GM19328 (cell line): Measurements from ENCODE around the gene CAMKMT.

ENCODE experiments used
- ATAC-seq: cut with Tn5 transposase; IDR thresholded peaks from one replicate; pipeline ENCODE4 v1.9.1; 2021; ENCODE audit warnings: mild to moderate bottlenecking, moderate library complexity; ENCODE audit not compliant: unreplicated experiment

The CAMKMT gene

DNA sequence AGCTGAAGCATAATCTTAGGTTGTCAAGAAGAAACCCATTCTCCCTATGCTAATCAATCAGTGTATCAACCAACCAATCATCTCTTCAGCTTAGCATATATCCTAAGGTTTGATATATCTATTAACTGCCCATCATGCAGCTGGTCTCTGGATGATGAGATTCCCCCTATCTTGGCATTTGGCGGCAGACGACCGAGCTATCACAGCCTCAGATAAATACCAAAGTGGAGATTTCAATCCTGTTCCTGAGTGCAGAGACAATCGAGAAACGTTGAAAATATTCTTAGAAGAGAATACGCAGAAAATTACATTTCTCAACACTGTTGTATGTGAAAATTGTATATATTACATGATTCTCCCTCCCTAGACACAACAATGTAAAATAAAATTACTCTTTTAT, 320.7 kb downstream of the CAMKMT start:
- no peak for ATAC-seq

DNA sequence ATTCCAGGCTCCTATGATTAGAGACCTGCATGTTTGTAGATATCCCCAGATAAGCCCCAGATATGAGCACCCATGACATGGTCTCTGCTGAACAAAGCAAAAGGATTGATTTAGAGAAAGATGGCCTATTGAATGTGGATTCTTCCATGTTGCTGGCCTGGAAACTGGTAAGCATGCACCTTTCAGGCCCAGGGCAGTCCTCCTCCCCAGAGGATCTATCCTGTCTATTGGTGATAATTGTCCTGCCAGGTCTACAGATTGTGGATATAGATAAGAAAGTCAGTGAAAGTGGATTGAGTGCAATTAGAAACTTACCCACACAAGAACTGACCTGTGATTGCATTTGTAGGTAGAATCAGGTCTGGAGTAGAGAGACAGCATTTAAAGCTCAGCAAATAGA, 322.8 kb downstream of the CAMKMT start:
- no peak for ATAC-seq

DNA sequence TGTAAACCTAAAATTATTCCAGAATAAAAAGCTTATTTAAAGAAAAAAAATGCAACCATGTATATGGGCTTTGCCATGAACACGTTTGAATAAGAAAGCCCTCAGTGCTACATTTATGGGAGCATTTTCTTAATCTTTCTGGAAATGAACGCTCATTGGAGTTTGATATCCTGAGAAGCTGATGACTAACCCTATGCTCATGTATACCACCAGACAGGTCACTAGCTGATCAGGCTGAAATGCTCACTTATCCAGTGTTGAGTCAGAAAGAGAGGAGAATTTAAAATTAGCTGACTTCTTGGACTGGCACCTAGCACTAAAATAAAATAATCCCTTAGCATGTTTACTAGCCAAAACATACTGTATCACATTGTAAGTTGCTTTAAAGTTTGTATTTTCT, 324.8 kb downstream of the CAMKMT start:
- ATAC-seq, result no peak

DNA sequence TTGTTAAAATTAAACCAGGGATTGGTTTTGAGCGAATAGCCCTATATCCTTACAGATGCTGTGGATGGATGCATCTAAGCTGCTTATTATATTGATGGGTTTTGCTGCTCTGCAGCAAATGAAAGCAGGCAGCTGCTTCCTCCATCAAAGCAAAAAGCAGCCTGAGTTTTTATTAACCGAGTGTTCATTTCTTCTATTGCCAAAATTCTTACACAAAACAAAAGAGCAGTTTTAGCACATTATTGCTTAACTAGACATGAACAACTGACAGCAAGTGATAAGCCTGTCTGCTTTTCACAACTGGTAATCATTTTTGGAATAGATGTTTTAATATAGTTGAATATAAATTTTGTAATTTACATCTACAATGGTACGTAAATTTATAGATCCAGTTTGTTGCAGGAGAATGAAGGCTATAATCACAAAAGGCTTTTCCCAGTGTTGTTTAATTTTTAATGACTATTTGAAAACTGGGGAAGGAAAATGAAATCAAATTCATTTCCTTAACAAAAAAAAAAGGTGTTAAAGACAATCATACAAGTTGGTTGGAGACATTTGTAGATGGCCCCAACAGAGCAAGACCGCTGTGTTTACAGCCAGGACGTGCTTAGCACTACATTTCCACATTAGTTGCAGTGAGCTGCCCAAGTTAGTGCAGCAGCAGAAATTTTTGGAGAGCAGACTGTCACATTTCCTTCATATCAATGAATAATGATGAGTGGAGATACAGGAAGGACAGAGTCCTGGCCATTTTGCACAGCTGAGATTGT, 326.1 kb downstream of the CAMKMT start:
- no peak for ATAC-seq

DNA sequence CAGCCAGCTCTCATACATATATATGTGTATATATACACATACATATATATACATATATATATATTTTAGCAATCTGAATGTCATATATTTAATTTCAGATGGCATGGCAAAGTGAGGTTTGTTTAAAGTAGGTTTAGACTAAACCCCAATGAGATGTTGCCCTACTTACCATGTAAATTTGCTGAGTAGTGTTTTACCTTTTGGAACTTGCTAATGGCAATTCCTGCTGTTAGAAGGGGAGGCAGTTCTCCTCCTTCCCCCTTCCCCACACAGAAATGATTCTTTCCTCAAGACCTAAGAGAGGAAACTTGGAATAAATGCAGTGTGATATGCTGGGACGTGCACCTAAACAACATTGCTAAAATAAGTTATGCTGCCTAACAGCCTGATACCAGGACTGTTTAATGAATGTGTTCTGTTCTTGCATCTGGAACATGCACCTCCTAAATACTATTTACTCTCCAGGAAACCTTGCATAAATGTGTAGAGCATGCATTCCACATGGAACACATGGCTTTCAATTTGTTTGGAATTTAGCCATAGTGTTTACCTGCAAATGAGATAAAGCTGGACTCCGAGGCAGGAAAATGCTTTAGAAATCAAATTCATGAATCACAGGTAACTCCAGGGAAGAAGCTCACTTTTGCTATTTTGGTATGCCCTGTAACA, 326.8 kb downstream of the CAMKMT start:
- ATAC-seq, result no peak

DNA sequence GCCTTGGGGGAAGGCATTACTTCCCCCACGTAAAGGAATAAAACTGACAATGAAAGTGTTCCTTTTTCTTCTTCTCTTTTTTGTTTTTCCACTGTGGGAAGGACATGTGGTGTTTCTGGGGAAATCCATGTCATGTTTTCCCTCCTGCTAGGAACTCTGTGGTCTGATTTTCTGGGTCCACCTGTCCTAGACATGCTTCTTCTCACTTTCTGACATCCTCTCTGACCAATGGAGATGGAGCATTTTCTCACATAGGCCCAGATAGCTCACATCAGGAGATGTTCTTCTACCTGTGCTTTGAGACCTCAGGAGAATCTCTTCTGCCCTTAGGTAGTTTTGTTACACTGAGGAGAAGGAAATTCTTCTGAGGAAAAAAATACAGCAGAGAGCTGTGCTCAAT, 327.8 kb downstream of the CAMKMT start:
- ATAC-seq, result no peak

DNA sequence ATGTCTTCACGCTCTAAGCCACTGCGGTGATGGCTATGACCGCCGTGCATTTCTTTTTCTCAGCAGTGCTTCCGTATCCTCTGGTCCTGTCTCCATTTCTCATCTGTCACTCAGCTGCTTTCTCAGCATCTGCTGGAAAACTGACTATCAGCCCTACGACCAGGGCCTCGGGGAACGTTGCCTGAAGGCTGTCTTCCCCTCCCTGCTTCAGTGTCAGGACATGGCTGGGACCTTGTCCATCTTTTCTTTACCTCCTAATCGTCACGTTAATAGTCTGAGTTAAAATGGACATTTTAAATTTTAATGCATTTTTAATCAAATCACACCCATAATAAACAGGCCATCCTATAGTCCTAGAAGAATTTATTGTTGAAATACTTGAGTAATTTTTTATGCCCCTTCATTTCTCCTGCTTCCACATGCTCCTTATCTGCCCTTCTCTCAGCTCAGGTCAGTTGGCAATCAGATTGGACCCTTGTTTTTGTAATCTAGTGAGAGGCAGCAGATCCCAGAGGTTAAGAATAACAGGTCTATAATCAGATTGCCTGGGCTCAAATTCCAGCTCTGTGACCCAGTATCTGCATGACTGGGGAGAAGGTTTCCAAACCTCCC, 329.5 kb downstream of the CAMKMT start:
- ATAC-seq, result no peak

DNA sequence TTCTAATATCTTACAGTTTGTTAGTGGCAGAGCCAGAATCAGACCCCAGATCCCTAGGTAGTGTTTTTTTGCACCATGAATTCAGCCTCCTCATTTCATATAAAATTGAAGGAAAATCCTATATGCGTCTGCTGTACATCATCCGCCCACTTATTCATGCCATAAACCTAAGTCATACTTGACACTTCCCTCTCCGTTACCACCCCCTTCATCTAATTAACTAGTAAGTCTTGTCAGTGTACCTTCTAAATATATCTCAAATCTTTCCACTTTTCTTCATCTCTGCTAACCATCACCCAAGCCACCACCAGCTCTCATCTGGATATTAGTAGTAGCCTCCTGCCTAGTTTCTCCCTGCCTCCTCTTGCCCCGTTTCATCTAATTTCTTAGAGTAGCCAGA, 331.1 kb downstream of the CAMKMT start:
- ATAC-seq, result no peak

DNA sequence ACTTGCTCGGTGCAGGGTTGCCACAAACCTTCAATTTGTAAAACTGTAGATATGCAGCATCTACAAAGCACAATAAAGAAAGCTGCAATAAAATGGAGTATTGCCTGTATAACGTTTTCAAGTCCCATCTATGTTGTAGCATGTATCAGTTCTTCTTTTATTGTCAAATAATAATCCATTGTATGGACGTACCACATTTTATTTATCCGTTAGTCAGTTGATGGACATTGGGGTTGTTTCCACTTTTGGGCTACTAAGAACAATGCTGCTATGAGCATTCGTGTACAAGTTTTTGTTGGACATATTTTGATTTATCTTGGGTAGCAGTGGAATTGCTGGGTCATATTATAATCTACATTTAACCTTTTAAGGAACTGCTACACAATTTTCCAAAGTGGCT, 339.1 kb downstream of the CAMKMT start:
- no peak for ATAC-seq

DNA sequence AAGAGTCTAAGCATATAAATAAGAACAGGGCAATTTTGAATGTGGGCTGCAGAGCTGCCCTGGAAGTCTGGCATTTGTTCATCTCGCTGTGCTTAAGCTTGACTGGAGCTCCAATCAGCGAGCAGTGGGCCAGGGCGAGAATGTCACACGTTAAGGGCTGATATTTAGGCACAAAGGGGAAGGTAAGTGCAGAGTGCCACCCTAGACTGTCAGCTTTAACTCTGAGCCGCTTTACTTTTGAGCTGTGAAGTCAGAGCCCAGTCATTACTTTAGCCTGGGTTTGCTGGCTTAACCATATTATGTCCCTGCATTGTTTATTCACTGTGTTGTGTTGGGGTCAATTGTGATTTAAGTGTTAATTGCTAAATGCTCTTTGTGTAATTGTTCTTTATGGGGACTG, 343.6 kb downstream of the CAMKMT start:
- ATAC-seq, result no peak

DNA sequence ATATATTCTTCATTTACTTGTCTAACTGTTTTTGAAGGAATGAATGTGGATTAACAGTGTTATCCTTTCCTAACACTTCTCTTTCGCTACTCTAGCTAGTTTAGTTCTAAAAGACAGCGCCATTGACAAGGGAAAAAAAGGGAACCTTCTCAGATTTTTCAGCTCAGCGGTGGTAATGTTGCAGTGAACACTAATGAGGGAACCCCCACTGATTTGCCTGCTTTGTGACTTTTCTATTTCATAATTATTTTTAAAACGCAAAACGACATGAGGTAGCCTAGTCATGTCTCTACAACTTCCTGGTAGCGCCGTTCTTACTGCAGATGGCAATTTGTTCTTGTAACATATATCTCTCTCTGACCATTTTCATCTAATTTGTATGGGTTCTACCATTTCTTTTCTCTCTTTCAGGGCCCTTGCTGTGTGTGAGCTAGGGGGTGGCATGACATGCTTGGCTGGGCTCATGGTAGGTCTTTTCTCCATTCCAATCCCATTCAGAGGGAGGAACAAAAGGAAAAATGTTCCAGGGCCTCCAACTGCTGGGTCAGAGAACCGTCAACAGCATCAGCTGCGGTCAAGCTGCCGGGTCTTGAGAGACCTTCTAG, 344.2 kb downstream of the CAMKMT start:
- ATAC-seq, result no peak

DNA sequence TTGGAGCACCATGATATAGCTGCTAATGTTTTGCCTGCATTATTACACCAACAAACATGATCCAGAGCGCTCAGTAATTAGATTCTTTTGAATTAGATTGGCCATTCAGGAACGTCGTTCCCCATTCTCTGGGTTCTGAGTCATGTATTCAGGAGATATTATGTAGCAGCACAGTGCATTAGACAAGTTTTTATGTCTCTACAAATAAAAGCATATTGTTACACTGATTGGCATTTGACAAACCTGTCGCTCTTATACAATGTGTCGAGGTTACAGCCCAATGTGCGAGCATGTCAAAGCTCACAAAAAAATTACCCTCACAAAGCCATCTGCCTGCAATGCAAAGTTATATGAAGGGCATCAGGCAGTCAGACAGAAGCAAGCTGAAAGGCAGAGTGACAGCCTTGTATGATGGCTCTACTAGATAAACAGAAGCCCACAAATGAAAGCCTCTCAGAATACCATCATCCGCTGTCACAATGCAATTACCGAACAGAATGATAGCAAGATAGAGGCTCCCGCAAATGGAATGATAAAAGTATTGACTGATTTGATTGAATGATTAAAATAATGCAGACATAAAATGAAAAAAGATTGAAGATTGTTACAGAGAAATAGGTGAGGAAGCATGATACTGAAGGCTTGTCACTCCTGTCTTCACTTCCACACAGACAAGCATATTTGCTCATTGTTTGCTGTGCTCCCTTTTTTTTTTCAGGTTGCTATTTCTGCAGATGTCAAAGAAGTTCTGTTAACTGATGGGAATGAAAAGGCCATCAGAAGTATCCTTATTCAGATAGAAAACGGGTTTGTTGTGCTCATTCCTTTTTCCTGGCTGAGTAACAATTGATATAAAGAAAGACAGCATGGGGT, 345.2 kb downstream of the CAMKMT start:
- no peak for ATAC-seq

DNA sequence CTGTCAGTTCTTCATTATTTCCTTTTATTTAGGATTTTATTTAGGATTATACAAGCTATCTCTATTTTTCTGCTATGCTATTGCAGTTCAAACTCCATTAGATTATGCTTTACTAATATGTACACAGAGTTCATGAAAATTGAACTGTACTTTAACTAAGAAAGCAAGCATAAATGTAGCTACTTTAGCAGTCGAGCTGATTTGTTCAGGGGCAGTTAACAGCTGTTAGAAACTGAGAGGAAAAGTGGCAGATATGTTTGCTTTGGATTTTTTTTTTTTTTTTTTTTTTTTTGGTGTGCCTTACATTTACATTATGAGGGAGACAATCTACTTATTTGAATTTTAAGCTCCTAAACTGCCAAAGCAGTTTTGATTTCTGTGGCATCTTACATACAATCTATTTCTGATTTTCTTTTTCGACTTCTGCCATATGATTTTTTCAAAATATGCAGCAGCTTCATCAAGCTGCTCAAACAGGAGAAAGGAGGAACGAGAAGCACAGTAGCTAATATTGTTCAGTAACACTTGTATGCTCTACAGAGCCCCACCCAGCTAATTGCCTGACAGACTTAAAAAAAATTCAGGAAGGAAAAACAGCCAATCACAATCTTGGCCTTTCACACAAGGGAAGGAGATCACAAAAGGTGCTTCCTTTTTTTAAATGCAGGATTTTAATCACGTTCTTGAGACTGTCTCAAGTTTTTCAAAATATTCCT, 346.4 kb downstream of the CAMKMT start:
- no peak for ATAC-seq

DNA sequence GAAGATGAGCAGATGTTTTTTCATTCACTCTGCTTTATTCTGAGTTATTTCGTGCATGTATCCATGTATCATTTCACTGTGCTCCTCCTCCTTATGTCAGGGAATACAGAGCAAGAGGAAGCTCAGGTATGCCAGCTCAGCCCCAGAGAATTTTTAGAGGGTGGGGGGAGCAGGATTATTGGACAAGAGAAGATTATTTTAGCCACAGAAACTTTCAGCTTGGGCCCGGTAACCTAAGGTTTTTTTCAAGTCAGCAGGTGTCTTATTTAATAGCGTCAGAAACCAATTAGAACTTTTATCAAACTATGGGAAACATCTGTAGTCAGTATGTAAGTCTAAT, 346.9 kb downstream of the CAMKMT start:
- ATAC-seq, result no peak

DNA sequence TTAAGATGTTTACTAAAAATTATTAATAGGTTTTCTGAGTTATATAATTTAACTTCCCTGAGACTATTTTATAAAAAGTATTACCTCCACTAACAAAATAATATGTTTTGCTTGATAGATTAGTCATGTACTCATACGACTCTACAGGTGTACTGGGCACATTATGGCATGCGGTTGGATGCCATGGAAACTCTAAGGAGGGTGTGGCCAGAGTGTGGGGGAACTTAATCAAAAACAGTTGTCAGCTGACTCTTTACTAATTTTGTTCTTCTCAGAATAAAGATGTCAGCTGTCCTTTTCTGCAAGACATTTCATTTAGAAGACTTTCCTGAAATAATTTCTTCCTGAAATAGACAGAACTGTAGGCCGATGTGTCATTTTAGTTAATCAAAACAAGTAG, 351.4 kb downstream of the CAMKMT start:
- ATAC-seq, result peak; percentile 53

DNA sequence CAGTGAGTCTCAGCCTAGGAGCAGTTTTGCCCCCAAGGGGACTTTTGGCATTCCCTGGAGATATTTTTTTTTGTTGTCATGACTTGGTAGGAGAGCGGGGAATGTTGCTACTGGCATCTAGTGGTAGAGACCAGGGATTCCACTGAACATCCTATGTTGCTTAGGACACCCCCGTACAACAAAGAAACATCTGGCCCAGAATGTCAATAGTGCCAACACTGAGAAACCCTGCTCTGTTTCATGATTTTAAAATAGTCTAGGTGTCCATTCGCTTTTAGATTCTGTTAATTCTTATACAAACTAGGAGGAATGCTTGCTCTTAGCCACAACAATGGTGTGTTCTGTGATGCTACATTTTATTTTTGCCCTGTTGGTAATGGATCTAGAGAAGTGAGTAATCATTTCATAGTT, 353.9 kb downstream of the CAMKMT start:
- ATAC-seq, result no peak

DNA sequence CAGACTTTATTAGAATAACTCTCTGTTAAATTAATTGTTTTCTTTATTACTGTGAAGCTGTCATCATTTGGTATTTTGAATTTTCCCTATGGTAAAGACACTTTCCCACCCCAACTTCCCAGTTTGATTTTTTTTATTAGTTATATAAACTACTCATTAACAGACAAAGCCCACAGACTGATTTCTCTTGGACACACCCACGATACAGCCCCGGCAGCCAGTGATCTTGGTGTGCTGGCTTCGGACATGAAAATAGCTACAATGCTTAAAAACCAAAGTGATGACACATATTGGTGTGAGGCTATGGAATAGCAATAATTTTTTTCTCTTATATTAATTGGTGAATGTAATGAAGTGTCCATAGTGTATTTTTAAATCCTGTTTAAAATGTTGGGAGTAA, 354.4 kb downstream of the CAMKMT start:
- no peak for ATAC-seq

DNA sequence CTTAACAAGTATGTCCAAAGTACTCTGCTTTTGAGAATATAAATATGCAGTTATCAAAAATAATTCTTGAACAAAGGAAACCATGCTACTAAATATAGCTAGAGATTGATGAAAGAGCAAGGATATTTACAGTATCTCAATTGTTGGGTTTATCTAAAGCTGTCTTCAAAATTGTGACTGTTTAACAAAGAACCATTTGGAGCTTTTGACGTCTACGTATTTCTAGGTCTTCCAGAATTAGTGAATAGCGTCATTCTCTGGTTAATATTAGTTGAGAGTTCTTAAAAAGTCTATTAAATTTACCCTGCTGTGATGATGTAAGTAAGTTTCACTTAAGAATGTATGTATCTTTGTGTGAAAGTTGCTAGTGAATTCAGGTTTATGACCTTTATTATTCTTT, 356.7 kb downstream of the CAMKMT start:
- ATAC-seq, result no peak

DNA sequence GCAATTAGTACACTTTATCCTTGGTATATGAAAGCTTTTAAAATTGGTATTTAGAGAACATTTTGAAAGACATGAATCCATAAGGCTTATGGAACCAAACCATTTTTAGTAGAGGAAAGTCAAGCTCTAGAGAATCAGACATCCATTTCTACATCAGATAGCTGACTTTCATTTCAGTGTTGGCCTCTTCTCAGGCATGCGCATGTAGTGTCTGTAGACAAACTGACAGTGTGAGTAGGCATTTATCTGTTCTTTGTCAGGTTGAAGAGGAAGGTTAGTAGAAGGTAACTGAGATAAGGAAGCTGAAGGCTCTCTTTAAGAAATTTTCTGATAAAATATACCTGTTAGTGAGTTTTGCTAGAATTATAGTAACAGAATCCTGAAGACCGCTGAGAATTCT, 357.8 kb downstream of the CAMKMT start:
- no peak for ATAC-seq

DNA sequence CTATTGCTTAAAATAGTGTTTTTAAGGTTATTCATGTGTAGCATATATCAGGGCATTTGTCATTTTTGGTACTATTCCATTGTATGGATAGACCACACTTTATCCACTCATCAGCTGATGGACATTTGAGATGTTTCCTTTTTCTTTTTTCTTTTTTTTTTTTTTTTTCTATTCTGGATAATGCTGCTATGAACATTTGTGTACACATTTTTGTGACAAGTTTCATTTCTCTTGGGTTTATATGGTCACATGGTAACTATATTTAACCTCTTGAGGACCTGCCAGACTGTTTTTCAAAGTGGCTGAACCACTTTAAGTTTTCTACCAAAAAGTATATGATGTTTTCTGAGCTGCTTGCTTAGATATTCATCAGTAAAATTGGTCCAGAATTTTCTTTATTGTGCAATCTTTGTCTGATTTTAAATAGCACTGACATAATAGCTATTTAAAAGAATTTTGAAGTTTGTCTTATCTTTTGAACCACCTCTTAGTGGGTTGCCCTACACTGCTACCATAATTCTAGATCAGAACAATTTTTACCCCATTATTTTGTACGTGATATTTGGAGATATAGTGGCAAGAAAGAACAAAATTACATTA, 360.4 kb downstream of the CAMKMT start:
- ATAC-seq, result peak; percentile 60
